CD14-positive monocyte (primary cell): ENCODE measurements around the gene RBBP4. TPM values are rescaled to one million over a fixed set of nuclear protein-coding genes. Genes with fewer than 3 reads are reported as not detected.

Experiments used
- DNase-seq, 3 donors: peaks; one replicate each; pipeline ENCODE4 v3.0.0-alpha.2; 2011 to 2022
- H2AFZ ChIP-seq: 2 replicates; pipeline ENCODE4 v1.6.0; 2012; ENCODE audit warnings: mild to moderate bottlenecking, low read depth, low read length, inconsistent platforms; ENCODE audit not compliant: insufficient read depth, poor library complexity, severe bottlenecking
- H3K27ac ChIP-seq, 2 donors: 1 replicate in 1 of 2; 2 replicates in 1 of 2; pipeline ENCODE4 v1.5.1; 2012 to 2013; ENCODE audit warnings: low read length in 2 of 2, control low read depth in 1 of 2, inconsistent platforms in 1 of 2, low read depth in 1 of 2, mild to moderate bottlenecking in 1 of 2
- H3K27me3 ChIP-seq, 2 donors: one replicate each; pipeline versions ENCODE4 v1.6.0 to v1.6.1; 2011 to 2013; ENCODE audit warnings: low read length in 2 of 2; ENCODE audit not compliant: control insufficient read depth in 2 of 2, insufficient read depth in 2 of 2
- H3K36me3 ChIP-seq, 2 donors: replicated peaks in 1 of 2; 1 replicate in 1 of 2; 2 replicates in 1 of 2; pipeline versions ENCODE4 v1.5.1 to v1.6.1; 2012 to 2013; ENCODE audit warnings: low read length in 2 of 2, control low read depth in 1 of 2, inconsistent platforms in 1 of 2, mild to moderate bottlenecking in 1 of 2; ENCODE audit not compliant: insufficient read depth in 2 of 2, control insufficient read depth in 1 of 2
- H3K4me1 ChIP-seq, 2 donors: 1 replicate in 1 of 2; 2 replicates in 1 of 2; pipeline versions ENCODE4 v1.5.1 to v1.6.1; 2012 to 2013; ENCODE audit warnings: low read length in 2 of 2, control low read depth in 1 of 2, inconsistent platforms in 1 of 2, mild to moderate bottlenecking in 1 of 2, moderate library complexity in 1 of 2; ENCODE audit not compliant: insufficient read depth in 2 of 2, control insufficient read depth in 1 of 2
- H3K4me2 ChIP-seq: replicated peaks from 2 replicates; pipeline ENCODE3; 2012; ENCODE audit warnings: low read length, moderate library complexity, mild to moderate bottlenecking; ENCODE audit not compliant: poor library complexity, severe bottlenecking; ENCODE audit errors: extremely low read depth
- H3K4me3 ChIP-seq, 3 experiments: fragments of 200-600 bp in 1 of 3; sonication (generic) in 1 of 3; replicated peaks in 1 of 3; 1 replicate in 2 of 3; 2 replicates in 1 of 3; pipeline ENCODE4 v1.5.1; 2011 to 2013; ENCODE audit warnings: low read length in 3 of 3, mild to moderate bottlenecking in 3 of 3, control low read depth in 2 of 3, low read depth in 2 of 3, inconsistent platforms in 1 of 3, moderate library complexity in 1 of 3
- H3K79me2 ChIP-seq: 2 replicates; pipeline ENCODE4 v1.6.0; 2012; ENCODE audit warnings: mild to moderate bottlenecking, control low read depth, inconsistent platforms, low read length, moderate library complexity; ENCODE audit not compliant: insufficient read depth
- H3K9ac ChIP-seq: 2 replicates; pipeline ENCODE4 v1.6.0; 2017; ENCODE audit warnings: low read length, mild to moderate bottlenecking; ENCODE audit not compliant: insufficient read depth, poor library complexity, severe bottlenecking
- H3K9me3 ChIP-seq, 2 donors: replicated peaks in 1 of 2; 1 replicate in 1 of 2; 2 replicates in 1 of 2; pipeline versions ENCODE4 v1.5.1 to v1.6.1; 2012 to 2013; ENCODE audit warnings: low read length in 2 of 2, control low read depth in 1 of 2; ENCODE audit not compliant: control insufficient read depth in 1 of 2, insufficient read depth in 1 of 2
- H4K20me1 ChIP-seq: 2 replicates; pipeline ENCODE4 v1.6.0; 2012; ENCODE audit warnings: mild to moderate bottlenecking, low read length, control low read depth, moderate library complexity; ENCODE audit not compliant: insufficient read depth
- H3K27ac Mint-ChIP-seq, 7 donors: one replicate each; pipeline ENCODE4 v1.8.0; 2020; ENCODE audit warnings: mild to moderate bottlenecking in 7 of 7, mixed read lengths in 7 of 7, moderate library complexity in 6 of 7, inconsistent platforms in 2 of 7
- H3K27me3 Mint-ChIP-seq, 3 donors: one replicate each; pipeline ENCODE4 v1.8.0; 2021 to 2022; ENCODE audit warnings: low read depth in 3 of 3, mild to moderate bottlenecking in 3 of 3, mixed read lengths in 3 of 3, moderate library complexity in 3 of 3, inconsistent platforms in 1 of 3
- H3K36me3 Mint-ChIP-seq, 2 donors: one replicate each; pipeline ENCODE4 v1.8.0; 2020; ENCODE audit warnings: mixed read lengths in 2 of 2, inconsistent platforms in 1 of 2, mild to moderate bottlenecking in 1 of 2
- H3K4me1 Mint-ChIP-seq: one replicate; pipeline ENCODE4 v1.8.0; 2020; ENCODE audit warnings: mild to moderate bottlenecking, mixed read lengths
- H3K4me3 Mint-ChIP-seq, 2 donors: one replicate each; pipeline ENCODE4 v1.8.0; 2020; ENCODE audit warnings: mild to moderate bottlenecking in 2 of 2, mixed read lengths in 2 of 2, moderate library complexity in 1 of 2
- H3K9me3 Mint-ChIP-seq, 7 donors: one replicate each; pipeline ENCODE4 v1.8.0; 2020 to 2022; ENCODE audit warnings: mixed read lengths in 7 of 7, mild to moderate bottlenecking in 6 of 7, moderate library complexity in 6 of 7, inconsistent platforms in 2 of 7
- CTCF ChIP-seq: fragments of 200-600 bp; IDR thresholded peaks from one replicate; pipeline ENCODE4 v1.8.0; 2022; ENCODE audit warnings: antibody characterized with exemption, mild to moderate bottlenecking
- WGBS: methylation state at CpG from one replicate; pipeline ENCODE4 v1.1.5; 2013; ENCODE audit warnings: missing lambda C conversion rate; ENCODE audit not compliant: insufficient coverage; 5-methylcytosine and 5-hydroxymethylcytosine counted together
- intact Hi-C, 2 donors: fragments of 100-400 bp; cut with micrococcal nuclease; formaldehyde crosslinking; loops; one replicate each; pipeline versions ENCODE4 v1.15.0 to v1.15.1; 2023
- polyA plus RNA-seq, 3 donors: library from polyadenylated mRNA; depleted of rRNA in 1 of 3; unstranded in 2 of 3; stranded (reverse) in 1 of 3; fragments of 300-500 nt in 2 of 3; fragments of >200 nt in 1 of 3; fragmentation: Illumina TruSeq in 2 of 3; gene quantifications; 1 replicate in 2 of 3; 2 replicates in 1 of 3; pipeline ENCODE4 v1.2.3, GENCODE V29; 2012 to 2021

The RBBP4 gene
- polyA plus RNA-seq, 3 donors = 60.6 to 307 (median 274) TPM

GRCh38 chr1:32632829-32633228 lies 18.2 kb upstream of the RBBP4 start:
- no peaks in the 10 kb centered on the region for H3K27me3 Mint-ChIP-seq
- Histone ChIP-seq H3K9ac (no peak overlapping the region), H3K9me3 (no peaks in the 10 kb centered on the region), H2AFZ (no peak overlapping the region), H3K27me3 (no peaks in the 10 kb centered on the region), H3K79me2 (peaks cover 33% of the 10 kb centered on the region), H4K20me1 (peaks cover 14% of the 10 kb centered on the region), H3K4me1 (peaks cover 10 to 17% of the 10 kb centered on the region in 2 donors), H3K36me3 (peaks cover 46 to 65% of the 10 kb centered on the region in 2 donors), H3K4me2 (no peak overlapping the region), H3K4me3 (no peak overlapping the region), H3K27ac (no peak overlapping the region)
- TF ChIP-seq CTCF = no peak
- peaks cover 60 to 74% of the 10 kb centered on the region in 2 donors for H3K36me3 Mint-ChIP-seq
- no peaks in the 10 kb centered on the region for H3K9me3 Mint-ChIP-seq
- intact Hi-C loops = no loop called here
- no peak overlapping the region for H3K27ac Mint-ChIP-seq
- no peak for DNase-seq
- no CpG with 5 or more reads among the region's 2 CpGs for WGBS
- H3K4me1 Mint-ChIP-seq = peaks cover 22% of the 10 kb centered on the region
- no peak overlapping the region for H3K4me3 Mint-ChIP-seq

- no peaks in the 10 kb centered on the region for H3K9me3 Mint-ChIP-seq
- peak overlapping the region in 2 of 7 donors; percentile 34 to 44 for H3K27ac Mint-ChIP-seq
- Histone ChIP-seq H3K36me3 (peaks cover 25 to 38% of the 10 kb centered on the region in 2 donors), H3K27me3 (no peaks in the 10 kb centered on the region), H3K79me2 (peaks cover 54% of the 10 kb centered on the region), H3K27ac (peak overlapping the region in 1 of 2 donors; percentile 48), H3K4me2 (no peak overlapping the region), H3K9me3 (no peaks in the 10 kb centered on the region), H3K4me3 (no peak overlapping the region), H2AFZ (no peak overlapping the region), H3K9ac (no peak overlapping the region), H4K20me1 (peaks cover 18% of the 10 kb centered on the region), H3K4me1 (peaks cover 19 to 25% of the 10 kb centered on the region in 2 donors)
- no peaks in the 10 kb centered on the region for H3K27me3 Mint-ChIP-seq
- H3K4me1 Mint-ChIP-seq = peaks cover 25% of the 10 kb centered on the region
- no peak for TF ChIP-seq CTCF
- DNase-seq = no peak
- no peak overlapping the region for H3K4me3 Mint-ChIP-seq
- intact Hi-C loops = no loop called here
- WGBS = 98% methylated on average over 4 of the region's 8 CpGs
- peaks cover 41 to 47% of the 10 kb centered on the region in 2 donors for H3K36me3 Mint-ChIP-seq
These were observed 15.3 kb upstream of the RBBP4 start for GRCh38 chr1:32635508-32636277.
